ENCODE results near the gene TFEC. TPM values are rescaled to one million over a fixed set of nuclear protein-coding genes. Genes with fewer than 3 reads are reported as not detected.

TFEC gene
- total RNA-seq, 1 experiment from 2014 or later = 0.12 TPM

DNA sequence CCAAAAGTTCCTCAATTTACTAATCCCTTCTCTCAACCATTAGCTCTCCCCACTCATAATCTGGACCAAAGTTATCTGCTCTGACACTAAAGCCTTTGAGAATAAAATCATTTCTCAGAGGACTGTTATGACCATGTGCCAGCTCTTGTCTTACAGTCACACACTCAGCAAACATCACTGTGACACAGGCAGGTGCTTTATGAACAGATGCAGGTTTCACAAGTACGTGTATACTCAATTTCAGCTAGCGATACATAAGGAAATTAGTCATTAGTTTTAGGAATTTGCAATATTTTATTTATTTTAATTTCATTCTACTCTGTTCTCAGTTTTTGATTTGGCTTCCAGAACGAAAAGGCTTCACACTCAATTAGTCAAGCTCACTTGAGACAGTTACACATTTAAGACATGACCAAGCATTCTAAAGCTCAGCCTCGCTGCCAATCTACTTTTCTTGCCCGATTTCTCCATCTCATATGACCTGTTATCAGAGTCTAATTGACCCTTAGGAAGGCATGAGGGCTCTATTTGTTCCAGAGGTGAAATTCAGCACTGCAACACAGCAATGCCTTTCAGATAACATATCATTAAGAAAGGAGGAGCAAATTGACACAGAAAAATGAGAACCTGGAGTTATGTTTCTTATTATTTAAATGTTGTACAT lies 76.8 kb downstream of the TFEC start (continued):
- TF ChIP-seq, protein P1, sequence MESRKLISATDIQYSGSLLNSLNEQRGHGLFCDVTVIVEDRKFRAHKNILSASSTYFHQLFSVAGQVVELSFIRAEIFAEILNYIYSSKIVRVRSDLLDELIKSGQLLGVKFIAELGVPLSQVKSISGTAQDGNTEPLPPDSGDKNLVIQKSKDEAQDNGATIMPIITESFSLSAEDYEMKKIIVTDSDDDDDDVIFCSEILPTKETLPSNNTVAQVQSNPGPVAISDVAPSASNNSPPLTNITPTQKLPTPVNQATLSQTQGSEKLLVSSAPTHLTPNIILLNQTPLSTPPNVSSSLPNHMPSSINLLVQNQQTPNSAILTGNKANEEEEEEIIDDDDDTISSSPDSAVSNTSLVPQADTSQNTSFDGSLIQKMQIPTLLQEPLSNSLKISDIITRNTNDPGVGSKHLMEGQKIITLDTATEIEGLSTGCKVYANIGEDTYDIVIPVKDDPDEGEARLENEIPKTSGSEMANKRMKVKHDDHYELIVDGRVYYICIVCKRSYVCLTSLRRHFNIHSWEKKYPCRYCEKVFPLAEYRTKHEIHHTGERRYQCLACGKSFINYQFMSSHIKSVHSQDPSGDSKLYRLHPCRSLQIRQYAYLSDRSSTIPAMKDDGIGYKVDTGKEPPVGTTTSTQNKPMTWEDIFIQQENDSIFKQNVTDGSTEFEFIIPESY (IDR thresholded peaks at IDR 0.05; ENCODE audit: extremely low read depth, insufficient replicate concordance, low read length) = no peak
- no peak for TF ChIP-seq SIN3A (IDR thresholded peaks at IDR 0.05; ENCODE audit: low read depth)
- no peak for TF ChIP-seq ZNF274 (IDR thresholded peaks at IDR 0.05; ENCODE audit: low read depth, low read length)
- TF ChIP-seq EZH2phosphoT487 (IDR thresholded peaks at IDR 0.05; ENCODE audit: borderline replicate concordance) = no peak

DNA sequence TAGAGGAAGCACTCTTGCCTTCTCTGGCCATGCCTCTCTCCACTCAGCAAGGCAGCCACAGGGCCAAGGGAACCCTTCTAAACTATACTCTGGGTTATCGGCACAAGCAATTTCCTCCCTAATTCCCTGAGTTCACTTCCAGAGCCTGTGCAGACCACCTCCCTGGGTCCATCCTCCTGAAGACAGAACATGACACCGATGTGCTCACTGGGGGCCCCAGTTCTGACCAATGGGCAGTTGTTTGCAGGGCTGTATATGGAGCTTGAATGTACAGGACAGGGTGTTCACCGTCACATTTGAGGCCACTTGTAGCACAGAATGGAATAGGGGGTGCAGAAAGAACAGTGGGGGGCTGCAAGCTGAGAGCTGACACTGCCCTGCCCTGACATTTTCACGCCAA lies 77.7 kb downstream of the TFEC start:
- BruUV-seq (replicated peaks) = no TSS peak
- Histone ChIP-seq H2AFZ (ENCODE audit: low read depth, low read length, poor library complexity, severe bottlenecking) (no peak overlapping the region), H3K9ac (ENCODE audit: low read length) (no peak overlapping the region), H3K79me2 (ENCODE audit: insufficient read depth, low read length) (no peaks in the 10 kb centered on the region), H3K27me3 (ENCODE audit: insufficient read depth, low read length) (no peaks in the 10 kb centered on the region), H3K27ac (ENCODE audit: low read depth, low read length) (no peak overlapping the region), H3K9me2 (ENCODE audit: insufficient read depth) (peaks cover 4% of the 10 kb centered on the region; the same call in 1 of the 2 replicates), H3K36me3 (ENCODE audit: control insufficient read depth in 1 of 2, insufficient read depth in 2 of 2, low read length in 2 of 2) (no peaks in the 10 kb centered on the region), H3K4me3 (replicated peaks in 1 of 2; ENCODE audit: low read depth in 1 of 2, low read length in 2 of 2) (no peak overlapping the region), H3K4me2 (ENCODE audit: low read length) (no peak overlapping the region), H3K4me1 (ENCODE audit: control insufficient read depth in 1 of 2, insufficient read depth in 2 of 2, low read length in 2 of 2) (no peaks in the 10 kb centered on the region), H4K20me1 (ENCODE audit: insufficient read depth) (no peaks in the 10 kb centered on the region), H3K9me3 (ENCODE audit: control insufficient read depth in 1 of 2, insufficient read depth in 1 of 2, low read depth in 1 of 2, low read length in 2 of 2) (no peaks in the 10 kb centered on the region)
- RAD21 ChIA-PET (ENCODE audit: low non-redundant PET in 1 of 2, low total read pairs in 2 of 2, uncharacterized antibody in 2 of 2, unreplicated experiment in 2 of 2) = no interaction called here
- CTCF ChIA-PET = no interaction called here
- intact Hi-C loops (cut with micrococcal nuclease) = no loop called here
- POLR2A ChIA-PET = no interaction called here
- ATAC-seq (no peak), DNase-seq (ENCODE audit: low read depth, low spot score) (no peak)
- TF ChIP-seq EZH2 (IDR thresholded peaks at IDR 0.05) (no peak), RAD21 (IDR thresholded peaks at IDR 0.05; ENCODE audit: low read depth) (no peak), SIN3A (IDR thresholded peaks at IDR 0.05; ENCODE audit: low read depth) (no peak), POLR2AphosphoS5 (IDR thresholded peaks at IDR 0.05; ENCODE audit: low read depth, low read length) (no peak), POLR2A (IDR thresholded peaks at IDR 0.05; ENCODE audit: borderline replicate concordance, extremely low read depth, insufficient read depth, insufficient read length) (no peak), EGR1 (IDR thresholded peaks at IDR 0.05; ENCODE audit: low read depth) (no peak), EZH2phosphoT487 (IDR thresholded peaks at IDR 0.05; ENCODE audit: borderline replicate concordance) (no peak), SP1 (IDR thresholded peaks at IDR 0.05; ENCODE audit: low read depth) (no peak), SRF (IDR thresholded peaks at IDR 0.05; ENCODE audit: low read depth) (no peak), CBX3 (IDR thresholded peaks at IDR 0.05; ENCODE audit: low read depth) (no peak), ZNF274 (IDR thresholded peaks at IDR 0.05; ENCODE audit: low read depth, low read length) (no peak), JUND (IDR thresholded peaks at IDR 0.05) (no peak), CEBPB (IDR thresholded peaks at IDR 0.05; ENCODE audit: low read depth) (no peak), TCF7L2 (IDR thresholded peaks at IDR 0.05; ENCODE audit: borderline replicate concordance, extremely low read depth, insufficient read depth, insufficient read length) (no peak), YY1 (IDR thresholded peaks at IDR 0.05; ENCODE audit: extremely low read depth, insufficient replicate concordance, low read depth, low read length) (no peak)
- TF ChIP-seq, protein P2, sequence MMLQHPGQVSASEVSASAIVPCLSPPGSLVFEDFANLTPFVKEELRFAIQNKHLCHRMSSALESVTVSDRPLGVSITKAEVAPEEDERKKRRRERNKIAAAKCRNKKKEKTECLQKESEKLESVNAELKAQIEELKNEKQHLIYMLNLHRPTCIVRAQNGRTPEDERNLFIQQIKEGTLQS (IDR thresholded peaks at IDR 0.05) = no peak
- TF ChIP-seq, protein P3, sequence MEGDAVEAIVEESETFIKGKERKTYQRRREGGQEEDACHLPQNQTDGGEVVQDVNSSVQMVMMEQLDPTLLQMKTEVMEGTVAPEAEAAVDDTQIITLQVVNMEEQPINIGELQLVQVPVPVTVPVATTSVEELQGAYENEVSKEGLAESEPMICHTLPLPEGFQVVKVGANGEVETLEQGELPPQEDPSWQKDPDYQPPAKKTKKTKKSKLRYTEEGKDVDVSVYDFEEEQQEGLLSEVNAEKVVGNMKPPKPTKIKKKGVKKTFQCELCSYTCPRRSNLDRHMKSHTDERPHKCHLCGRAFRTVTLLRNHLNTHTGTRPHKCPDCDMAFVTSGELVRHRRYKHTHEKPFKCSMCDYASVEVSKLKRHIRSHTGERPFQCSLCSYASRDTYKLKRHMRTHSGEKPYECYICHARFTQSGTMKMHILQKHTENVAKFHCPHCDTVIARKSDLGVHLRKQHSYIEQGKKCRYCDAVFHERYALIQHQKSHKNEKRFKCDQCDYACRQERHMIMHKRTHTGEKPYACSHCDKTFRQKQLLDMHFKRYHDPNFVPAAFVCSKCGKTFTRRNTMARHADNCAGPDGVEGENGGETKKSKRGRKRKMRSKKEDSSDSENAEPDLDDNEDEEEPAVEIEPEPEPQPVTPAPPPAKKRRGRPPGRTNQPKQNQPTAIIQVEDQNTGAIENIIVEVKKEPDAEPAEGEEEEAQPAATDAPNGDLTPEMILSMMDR (IDR thresholded peaks at IDR 0.05 in 2 of 3, conservative IDR thresholded peaks at IDR 0.05 in 1 of 3; ENCODE audit: borderline replicate concordance in 1 of 3, insufficient read depth in 1 of 3, low read depth in 2 of 3, low read length in 2 of 3) = no peak
- TF ChIP-seq, protein P1 (IDR thresholded peaks at IDR 0.05; ENCODE audit: extremely low read depth, insufficient replicate concordance, low read length) = no peak
- TF ChIP-seq, protein P4, sequence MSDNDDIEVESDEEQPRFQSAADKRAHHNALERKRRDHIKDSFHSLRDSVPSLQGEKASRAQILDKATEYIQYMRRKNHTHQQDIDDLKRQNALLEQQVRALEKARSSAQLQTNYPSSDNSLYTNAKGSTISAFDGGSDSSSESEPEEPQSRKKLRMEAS (IDR thresholded peaks at IDR 0.05) = no peak

Measured in HCT116 (cell line).